ENCODE results near the gene ARL15.

The ARL15 gene

GRCh38 chr5:54310433-54311175, at the start of gene ARL15:
TSS of gene ARL15 (minus strand) at chr5:54310573.
- peak; percentile 47; the same call in 1 of the 2 replicates for TF ChIP-seq EGR1 (IDR thresholded peaks at IDR 0.05)
- TF ChIP-seq ZBTB7A (IDR thresholded peaks at IDR 0.05; ENCODE audit: low read depth), result no peak; the same call in 1 of the 2 replicates
- TF ChIP-seq RAD21 (IDR thresholded peaks at IDR 0.05; ENCODE audit: low read depth), result no peak
- TF ChIP-seq REST (IDR thresholded peaks at IDR 0.05; ENCODE audit: low read depth), result no peak
- TF ChIP-seq NFIC (IDR thresholded peaks at IDR 0.05), result no peak
- peak; percentile 88 for TF ChIP-seq CEBPB (IDR thresholded peaks at IDR 0.05)
- TF ChIP-seq FOXM1 (IDR thresholded peaks at IDR 0.05; ENCODE audit: borderline replicate concordance, low read depth), result no peak
- TF ChIP-seq TEAD4 (IDR thresholded peaks at IDR 0.05), result no peak
- TF ChIP-seq USF1 (IDR thresholded peaks at IDR 0.05), result no peak
- peak; percentile 30 for TF ChIP-seq MAX (IDR thresholded peaks at IDR 0.05)
- peak; percentile 36; the same call in 1 of the 2 replicates for TF ChIP-seq TCF12 (IDR thresholded peaks at IDR 0.05; ENCODE audit: low read depth)
- no peak for TF ChIP-seq CREB1 (IDR thresholded peaks at IDR 0.05; ENCODE audit: low read depth)
- no peak for TF ChIP-seq YY1 (IDR thresholded peaks at IDR 0.05; ENCODE audit: low read depth)
- TF ChIP-seq TAF1 (IDR thresholded peaks at IDR 0.05; ENCODE audit: low read depth), result peak; percentile 83

- TF ChIP-seq MAX (IDR thresholded peaks at IDR 0.05), result no peak
- TF ChIP-seq EP300 (IDR thresholded peaks at IDR 0.05; ENCODE audit: borderline replicate concordance), result no peak
- TF ChIP-seq YY1 (IDR thresholded peaks at IDR 0.05; ENCODE audit: low read depth), result no peak
- TF ChIP-seq REST (IDR thresholded peaks at IDR 0.05; ENCODE audit: low read depth), result no peak
- TF ChIP-seq FOXM1 (IDR thresholded peaks at IDR 0.05; ENCODE audit: borderline replicate concordance, low read depth), result no peak
Observed at GRCh38 chr5:54360089-54360488, 49.7 kb upstream of the ARL15 start.

GRCh38 chr5:54357408-54358058, 47.2 kb upstream of the ARL15 start:
- TF ChIP-seq USF1 (IDR thresholded peaks at IDR 0.05) (no peak), FOXM1 (IDR thresholded peaks at IDR 0.05; ENCODE audit: borderline replicate concordance, low read depth) (no peak), MAX (IDR thresholded peaks at IDR 0.05) (no peak), EGR1 (IDR thresholded peaks at IDR 0.05) (no peak), REST (IDR thresholded peaks at IDR 0.05; ENCODE audit: low read depth) (no peak), TAF1 (IDR thresholded peaks at IDR 0.05; ENCODE audit: low read depth) (no peak), ZBTB7A (IDR thresholded peaks at IDR 0.05; ENCODE audit: low read depth) (no peak)

- TF ChIP-seq USF1 (IDR thresholded peaks at IDR 0.05) (no peak), FOXM1 (IDR thresholded peaks at IDR 0.05; ENCODE audit: borderline replicate concordance, low read depth) (no peak), EP300 (IDR thresholded peaks at IDR 0.05; ENCODE audit: borderline replicate concordance) (no peak), TCF12 (IDR thresholded peaks at IDR 0.05; ENCODE audit: low read depth) (no peak), MAX (IDR thresholded peaks at IDR 0.05) (no peak), CEBPB (IDR thresholded peaks at IDR 0.05) (no peak), NFIC (IDR thresholded peaks at IDR 0.05) (no peak), REST (IDR thresholded peaks at IDR 0.05; ENCODE audit: low read depth) (no peak), CREB1 (IDR thresholded peaks at IDR 0.05; ENCODE audit: low read depth) (no peak), EGR1 (IDR thresholded peaks at IDR 0.05) (no peak), YY1 (IDR thresholded peaks at IDR 0.05; ENCODE audit: low read depth) (no peak), RAD21 (IDR thresholded peaks at IDR 0.05; ENCODE audit: low read depth) (no peak), ZBTB7A (IDR thresholded peaks at IDR 0.05; ENCODE audit: low read depth) (no peak), TAF1 (IDR thresholded peaks at IDR 0.05; ENCODE audit: low read depth) (no peak), TEAD4 (IDR thresholded peaks at IDR 0.05) (no peak)
Observed at GRCh38 chr5:54347221-54347865, 37.0 kb upstream of the ARL15 start.

Measured in Ishikawa (cell line).